Uterus (tissue), 2 donors: ENCODE data around the gene SGF29.
"Not testable (repeated sequence)": the region's sequence is repeated elsewhere in the genome, so short reads cannot be mapped to it uniquely, and the experiment has no call there.

ENCODE experiments used
- POLR2A ChIP-seq, 2 donors: fragments of 450-650 bp; IDR thresholded peaks; one replicate each; pipeline ENCODE4 v1.6.1; 2016; ENCODE audit warnings: antibody characterized with exemption in 2 of 2, mild to moderate bottlenecking in 1 of 2, moderate library complexity in 1 of 2
- TF ChIP-seq, protein P1 (sequence below), 4 experiments: fragments of 200-600 bp in 2 of 4; fragments of 450-650 bp in 2 of 4; sonication (generic) in 2 of 4; IDR thresholded peaks; one replicate each; pipeline ENCODE4 v1.5.1; 2016 to 2019; ENCODE audit warnings: antibody characterized with exemption in 4 of 4, mild to moderate bottlenecking in 2 of 4, moderate library complexity in 1 of 4

GRCh38 chr16:28638359-28638758 lies 84.6 kb downstream of the SGF29 start:
- TF ChIP-seq, protein P1, sequence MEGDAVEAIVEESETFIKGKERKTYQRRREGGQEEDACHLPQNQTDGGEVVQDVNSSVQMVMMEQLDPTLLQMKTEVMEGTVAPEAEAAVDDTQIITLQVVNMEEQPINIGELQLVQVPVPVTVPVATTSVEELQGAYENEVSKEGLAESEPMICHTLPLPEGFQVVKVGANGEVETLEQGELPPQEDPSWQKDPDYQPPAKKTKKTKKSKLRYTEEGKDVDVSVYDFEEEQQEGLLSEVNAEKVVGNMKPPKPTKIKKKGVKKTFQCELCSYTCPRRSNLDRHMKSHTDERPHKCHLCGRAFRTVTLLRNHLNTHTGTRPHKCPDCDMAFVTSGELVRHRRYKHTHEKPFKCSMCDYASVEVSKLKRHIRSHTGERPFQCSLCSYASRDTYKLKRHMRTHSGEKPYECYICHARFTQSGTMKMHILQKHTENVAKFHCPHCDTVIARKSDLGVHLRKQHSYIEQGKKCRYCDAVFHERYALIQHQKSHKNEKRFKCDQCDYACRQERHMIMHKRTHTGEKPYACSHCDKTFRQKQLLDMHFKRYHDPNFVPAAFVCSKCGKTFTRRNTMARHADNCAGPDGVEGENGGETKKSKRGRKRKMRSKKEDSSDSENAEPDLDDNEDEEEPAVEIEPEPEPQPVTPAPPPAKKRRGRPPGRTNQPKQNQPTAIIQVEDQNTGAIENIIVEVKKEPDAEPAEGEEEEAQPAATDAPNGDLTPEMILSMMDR (IDR thresholded peaks at IDR 0.05): not testable (repeated sequence)
- not testable (repeated sequence) for TF ChIP-seq POLR2A (IDR thresholded peaks at IDR 0.05)
